ENCODE measurements around the gene ADGRG6.
"Not testable (repeated sequence)": the region's sequence is repeated elsewhere in the genome, so short reads cannot be mapped to it uniquely, and the experiment has no call there.

The ADGRG6 gene

DNA sequence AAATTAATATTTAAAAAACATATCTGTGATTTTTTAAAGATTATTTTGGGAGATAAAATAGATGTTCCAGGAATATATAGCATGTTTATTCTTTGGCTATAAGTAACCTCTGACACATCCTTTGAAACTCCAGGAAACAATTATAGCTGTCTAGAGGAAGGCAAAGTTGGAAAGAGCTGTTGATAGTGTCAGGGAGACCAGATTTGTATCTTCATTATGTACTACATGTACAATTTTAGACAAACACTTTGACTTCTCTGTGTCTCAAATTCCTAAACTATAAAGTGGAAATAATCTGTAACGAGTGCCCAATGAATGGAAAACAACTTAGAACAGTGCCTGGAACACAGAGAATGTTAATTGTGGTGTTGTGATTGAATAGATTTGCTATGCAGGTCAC lies 25.6 kb upstream of the ADGRG6 start:
- Histone ChIP-seq H3K36me3 (ENCODE audit: control insufficient read depth, insufficient read depth, low read length) (no peaks in the 10 kb centered on the region), H3K4me1 (ENCODE audit: control insufficient read depth, insufficient read depth, low read length) (no peaks in the 10 kb centered on the region), H3K9ac (ENCODE audit: low read depth, low read length) (no peak overlapping the region), H3K4me3 (ENCODE audit: low read depth, low read length) (no peak overlapping the region), H3K27me3 (ENCODE audit: control insufficient read depth, insufficient read depth, low read length) (no peaks in the 10 kb centered on the region), H3K9me3 (ENCODE audit: control insufficient read depth, insufficient read depth, low read length) (no peaks in the 10 kb centered on the region)

DNA sequence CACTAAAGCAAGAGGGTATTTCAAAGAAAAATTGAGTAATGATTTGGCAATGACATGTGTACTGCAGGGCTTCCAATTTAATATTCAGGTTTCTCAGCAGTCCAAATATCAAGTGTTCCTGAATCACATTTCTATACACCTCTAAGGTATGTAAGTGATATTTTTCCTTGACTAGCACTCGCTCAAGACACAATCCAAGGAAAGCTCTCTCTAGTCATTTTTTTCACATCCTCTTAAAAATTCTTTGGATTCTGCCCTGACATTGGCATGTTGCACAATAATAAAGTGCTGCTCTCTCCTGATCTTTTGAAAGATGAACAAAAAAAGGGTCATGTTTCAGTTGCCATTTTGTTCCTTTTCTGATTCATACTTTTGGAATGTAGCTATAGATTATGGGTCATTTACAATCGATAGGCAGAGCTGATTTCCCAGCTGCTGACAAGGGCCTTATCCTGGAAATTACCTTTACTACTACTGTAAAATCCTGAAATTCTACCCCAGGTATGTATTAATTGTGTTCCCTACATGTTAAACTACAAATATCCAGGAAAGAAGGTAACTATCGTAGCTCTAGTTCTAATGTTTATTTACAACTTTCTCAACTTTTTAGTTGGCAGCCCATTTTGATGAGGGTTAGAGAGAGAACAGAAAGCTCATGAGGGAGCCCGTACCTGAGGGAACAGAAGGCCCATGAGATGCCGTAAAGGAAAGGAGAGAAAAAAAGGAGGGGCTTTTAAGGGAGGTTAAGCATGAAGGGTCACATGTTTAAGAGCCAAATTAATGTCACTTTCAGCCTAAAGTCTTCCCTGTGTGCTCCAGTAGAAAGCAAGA lies 22.2 kb upstream of the ADGRG6 start:
- H3K27me3 ChIP-seq (ENCODE audit: control insufficient read depth, insufficient read depth, low read length): no peaks in the 10 kb centered on the region

DNA sequence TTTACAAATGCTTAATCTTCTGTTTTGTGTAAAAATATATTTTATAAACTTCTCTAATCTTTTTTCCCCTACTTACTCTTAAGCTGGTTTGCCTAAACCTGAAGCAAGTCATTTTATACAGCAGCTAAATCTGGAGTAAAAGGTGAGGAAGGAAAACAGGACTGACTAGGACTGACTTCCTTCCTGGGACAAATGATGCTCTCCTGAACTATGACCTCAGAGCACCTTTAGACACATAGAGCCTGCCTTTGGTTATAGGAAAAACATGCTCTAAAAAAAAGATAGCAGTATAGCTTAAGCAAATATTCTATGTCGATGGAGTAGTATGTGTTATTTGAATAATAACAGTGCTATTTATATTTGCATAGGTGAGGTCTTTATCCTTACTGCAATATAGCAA lies 21.5 kb upstream of the ADGRG6 start:
- Histone ChIP-seq H3K27me3 (ENCODE audit: control insufficient read depth, insufficient read depth, low read length) (no peaks in the 10 kb centered on the region), H3K9ac (ENCODE audit: low read depth, low read length) (no peak overlapping the region), H3K4me1 (ENCODE audit: control insufficient read depth, insufficient read depth, low read length) (no peaks in the 10 kb centered on the region), H3K36me3 (ENCODE audit: control insufficient read depth, insufficient read depth, low read length) (no peaks in the 10 kb centered on the region), H3K9me3 (ENCODE audit: control insufficient read depth, insufficient read depth, low read length) (no peaks in the 10 kb centered on the region), H3K4me3 (ENCODE audit: low read depth, low read length) (no peak overlapping the region)

More for the DNA sequence above, 22.2 kb upstream of the ADGRG6 start:
- Histone ChIP-seq H3K9me3 (ENCODE audit: control insufficient read depth, insufficient read depth, low read length) (no peaks in the 10 kb centered on the region), H3K4me1 (ENCODE audit: control insufficient read depth, insufficient read depth, low read length) (no peaks in the 10 kb centered on the region), H3K36me3 (ENCODE audit: control insufficient read depth, insufficient read depth, low read length) (no peaks in the 10 kb centered on the region), H3K4me3 (ENCODE audit: low read depth, low read length) (no peak overlapping the region), H3K9ac (ENCODE audit: low read depth, low read length) (no peak overlapping the region)

DNA sequence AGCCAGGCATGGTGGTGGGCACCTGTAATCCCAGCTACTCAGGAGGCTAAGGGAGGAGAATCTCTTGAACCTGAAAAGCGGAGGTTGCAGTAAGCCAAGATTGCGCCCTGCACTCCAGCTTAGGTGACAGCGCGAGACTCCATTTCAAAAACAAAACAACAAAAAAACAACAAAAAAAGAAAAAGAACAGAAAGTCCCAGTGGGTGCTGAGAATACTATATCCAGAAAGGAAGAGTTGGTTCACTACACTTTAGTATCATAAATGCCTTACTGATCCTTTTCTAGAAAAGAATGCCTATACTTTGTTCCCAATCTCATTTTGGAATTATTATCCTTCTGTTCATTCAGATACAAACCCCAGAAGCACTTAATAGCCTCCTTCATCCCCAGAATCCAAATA lies 20.9 kb upstream of the ADGRG6 start:
- Histone ChIP-seq H3K4me3 (ENCODE audit: low read depth, low read length) (no peak overlapping the region), H3K27me3 (ENCODE audit: control insufficient read depth, insufficient read depth, low read length) (no peaks in the 10 kb centered on the region), H3K9me3 (ENCODE audit: control insufficient read depth, insufficient read depth, low read length) (no peaks in the 10 kb centered on the region), H3K4me1 (ENCODE audit: control insufficient read depth, insufficient read depth, low read length) (no peaks in the 10 kb centered on the region), H3K36me3 (ENCODE audit: control insufficient read depth, insufficient read depth, low read length) (no peaks in the 10 kb centered on the region), H3K9ac (ENCODE audit: low read depth, low read length) (no peak overlapping the region)

DNA sequence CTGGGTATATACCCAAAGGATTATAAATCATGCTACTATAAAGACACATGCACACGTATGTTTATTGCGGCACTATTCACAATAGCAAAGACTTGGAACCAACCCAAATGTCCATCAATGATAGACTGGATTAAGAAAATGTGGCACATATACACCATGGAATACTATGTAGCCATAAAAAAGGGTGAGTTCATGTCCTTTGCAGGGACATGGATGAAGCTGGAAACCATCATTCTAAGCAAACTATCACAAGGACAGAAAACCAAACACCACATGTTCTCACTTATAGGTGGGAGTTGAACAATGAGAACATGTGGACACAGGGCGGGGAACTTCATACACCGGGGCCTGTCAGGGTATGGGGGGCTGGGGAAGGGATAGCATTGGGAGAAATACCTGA lies 18.7 kb upstream of the ADGRG6 start:
- not testable (repeated sequence) for H3K9me3 ChIP-seq (ENCODE audit: control insufficient read depth, insufficient read depth, low read length); H3K9ac ChIP-seq (ENCODE audit: low read depth, low read length); H3K36me3 ChIP-seq (ENCODE audit: control insufficient read depth, insufficient read depth, low read length); H3K4me3 ChIP-seq (ENCODE audit: low read depth, low read length); H3K4me1 ChIP-seq (ENCODE audit: control insufficient read depth, insufficient read depth, low read length); H3K27me3 ChIP-seq (ENCODE audit: control insufficient read depth, insufficient read depth, low read length)

DNA sequence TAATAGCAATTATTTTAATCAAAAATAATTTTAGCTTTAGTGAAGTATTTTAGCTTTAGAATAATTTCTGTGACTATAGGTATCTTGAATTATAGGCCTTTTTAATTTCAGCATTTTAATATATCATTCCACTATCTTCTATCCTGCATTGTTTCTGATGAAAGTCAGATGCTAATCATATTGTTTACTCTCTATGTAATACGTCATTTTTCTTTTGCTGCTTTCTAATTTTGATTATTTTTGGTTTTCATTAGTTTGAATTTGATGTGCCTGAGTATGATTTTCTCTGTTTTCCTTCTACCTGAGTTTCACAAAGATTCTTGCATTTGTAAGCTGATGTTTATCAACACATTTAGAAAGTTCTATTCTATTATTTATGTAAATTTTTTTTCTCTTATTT lies 17.4 kb upstream of the ADGRG6 start:
- H3K9me3 ChIP-seq (ENCODE audit: control insufficient read depth, insufficient read depth, low read length): no peaks in the 10 kb centered on the region
- no peak overlapping the region for H3K9ac ChIP-seq (ENCODE audit: low read depth, low read length)
- H3K4me3 ChIP-seq (ENCODE audit: low read depth, low read length): no peak overlapping the region
- H3K36me3 ChIP-seq (ENCODE audit: control insufficient read depth, insufficient read depth, low read length): no peaks in the 10 kb centered on the region
- no peaks in the 10 kb centered on the region for H3K27me3 ChIP-seq (ENCODE audit: control insufficient read depth, insufficient read depth, low read length)
- no peaks in the 10 kb centered on the region for H3K4me1 ChIP-seq (ENCODE audit: control insufficient read depth, insufficient read depth, low read length)

DNA sequence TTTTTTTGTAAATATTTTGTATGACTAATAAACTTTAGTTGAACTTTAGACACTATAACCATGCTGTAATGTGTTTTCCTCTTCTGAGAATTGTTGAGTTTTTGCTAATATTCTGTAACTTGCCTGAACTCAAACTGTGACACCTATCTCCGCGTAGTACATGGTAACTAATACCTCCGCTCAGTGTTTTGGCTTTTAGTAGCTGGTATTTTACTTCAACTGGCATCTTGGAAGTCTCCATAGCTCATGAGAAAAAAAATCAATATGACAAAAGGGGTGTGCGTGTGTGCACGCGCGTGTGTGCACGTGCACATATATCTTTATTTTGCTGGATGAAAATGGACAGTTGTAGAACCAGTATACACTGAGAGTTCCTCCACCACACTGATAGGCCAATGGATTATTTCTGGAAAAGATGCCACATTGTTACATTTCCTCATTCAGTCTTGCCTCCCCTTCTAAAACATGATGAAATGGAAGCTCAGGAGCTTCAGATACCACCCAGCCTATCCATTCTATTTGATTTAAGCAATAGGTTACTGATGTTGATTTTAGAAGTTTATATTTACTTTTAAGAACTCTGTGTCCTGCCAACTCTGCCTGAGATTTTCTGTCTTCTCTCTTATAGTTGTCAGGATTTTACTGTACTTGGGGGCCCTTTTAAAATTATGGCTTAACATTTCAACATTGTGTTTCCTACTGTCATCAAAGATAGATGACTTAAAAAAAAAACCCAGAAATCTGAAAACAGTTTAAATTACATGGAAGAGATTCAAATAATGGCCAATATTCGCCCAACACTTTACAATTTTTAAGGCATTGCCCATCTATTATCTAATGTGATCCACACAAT lies 16.3 kb upstream of the ADGRG6 start:
- Histone ChIP-seq H3K9me3 (ENCODE audit: control insufficient read depth, insufficient read depth, low read length) (no peaks in the 10 kb centered on the region), H3K9ac (ENCODE audit: low read depth, low read length) (no peak overlapping the region), H3K4me3 (ENCODE audit: low read depth, low read length) (no peak overlapping the region), H3K27me3 (ENCODE audit: control insufficient read depth, insufficient read depth, low read length) (no peaks in the 10 kb centered on the region), H3K4me1 (ENCODE audit: control insufficient read depth, insufficient read depth, low read length) (no peaks in the 10 kb centered on the region), H3K36me3 (ENCODE audit: control insufficient read depth, insufficient read depth, low read length) (no peaks in the 10 kb centered on the region)

DNA sequence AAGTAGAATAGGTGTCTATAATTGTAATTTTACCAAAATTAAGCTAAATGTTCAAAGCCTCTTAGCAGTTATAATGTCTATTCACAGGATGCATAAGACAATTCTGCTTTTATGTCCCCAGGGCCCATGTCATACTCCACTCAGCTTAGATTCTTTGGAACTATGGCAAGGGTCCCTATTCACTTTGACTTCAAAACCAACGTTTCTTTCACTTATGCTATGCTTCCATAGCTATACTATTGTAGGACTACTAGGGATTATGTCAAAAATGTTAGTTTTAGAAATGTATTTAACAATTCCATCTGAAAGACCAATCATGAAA lies 15.8 kb upstream of the ADGRG6 start:
- Histone ChIP-seq H3K27me3 (ENCODE audit: control insufficient read depth, insufficient read depth, low read length) (no peaks in the 10 kb centered on the region), H3K4me3 (ENCODE audit: low read depth, low read length) (no peak overlapping the region), H3K9ac (ENCODE audit: low read depth, low read length) (no peak overlapping the region), H3K4me1 (ENCODE audit: control insufficient read depth, insufficient read depth, low read length) (no peaks in the 10 kb centered on the region), H3K36me3 (ENCODE audit: control insufficient read depth, insufficient read depth, low read length) (no peaks in the 10 kb centered on the region), H3K9me3 (ENCODE audit: control insufficient read depth, insufficient read depth, low read length) (no peaks in the 10 kb centered on the region)

DNA sequence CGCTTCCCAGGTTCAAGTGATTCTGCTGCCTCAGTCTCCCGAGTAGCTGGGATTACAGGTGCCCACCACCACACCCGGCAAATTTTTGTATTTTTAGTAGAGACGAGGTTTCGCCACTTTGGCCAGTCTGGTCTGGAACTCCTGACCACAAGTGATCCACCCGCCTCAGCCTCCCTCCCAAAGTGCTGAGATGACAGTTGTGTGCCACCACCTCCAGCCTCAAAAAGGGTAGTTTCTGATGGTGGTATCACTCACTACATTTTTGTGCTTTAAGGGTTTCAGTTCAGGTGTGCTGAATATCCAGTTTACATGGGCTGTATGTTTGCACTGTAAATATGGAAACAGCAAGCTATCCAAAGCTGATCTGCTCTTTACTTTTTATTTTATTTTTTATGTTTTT lies 12.1 kb upstream of the ADGRG6 start:
- Histone ChIP-seq H3K27me3 (ENCODE audit: control insufficient read depth, insufficient read depth, low read length) (no peaks in the 10 kb centered on the region), H3K4me1 (ENCODE audit: control insufficient read depth, insufficient read depth, low read length) (no peaks in the 10 kb centered on the region), H3K9ac (ENCODE audit: low read depth, low read length) (no peak overlapping the region), H3K9me3 (ENCODE audit: control insufficient read depth, insufficient read depth, low read length) (no peaks in the 10 kb centered on the region), H3K36me3 (ENCODE audit: control insufficient read depth, insufficient read depth, low read length) (no peaks in the 10 kb centered on the region), H3K4me3 (ENCODE audit: low read depth, low read length) (no peak overlapping the region)

DNA sequence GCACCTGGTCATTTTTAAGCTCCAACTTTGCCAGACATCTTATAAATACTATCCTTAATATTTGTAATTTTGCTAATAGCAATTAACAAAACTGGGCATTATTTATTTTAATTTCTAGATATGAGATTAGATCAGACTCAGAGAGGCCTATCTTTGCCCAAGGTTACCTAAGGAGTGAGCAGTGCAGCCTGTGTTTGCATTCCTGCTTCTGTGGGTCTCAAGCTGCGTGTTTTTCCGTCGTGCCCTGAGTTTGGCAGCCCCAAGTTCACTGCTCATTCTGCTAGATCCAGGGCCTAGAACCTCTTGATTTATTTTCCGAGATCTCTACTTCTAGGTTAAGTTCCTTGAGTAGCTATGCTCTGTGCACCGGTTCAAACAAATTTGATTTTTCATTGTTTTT lies 11.0 kb upstream of the ADGRG6 start:
- Histone ChIP-seq H3K9ac (ENCODE audit: low read depth, low read length) (no peak overlapping the region), H3K27me3 (ENCODE audit: control insufficient read depth, insufficient read depth, low read length) (no peaks in the 10 kb centered on the region), H3K36me3 (ENCODE audit: control insufficient read depth, insufficient read depth, low read length) (no peaks in the 10 kb centered on the region), H3K4me1 (ENCODE audit: control insufficient read depth, insufficient read depth, low read length) (no peaks in the 10 kb centered on the region), H3K4me3 (ENCODE audit: low read depth, low read length) (no peak overlapping the region), H3K9me3 (ENCODE audit: control insufficient read depth, insufficient read depth, low read length) (no peaks in the 10 kb centered on the region)

DNA sequence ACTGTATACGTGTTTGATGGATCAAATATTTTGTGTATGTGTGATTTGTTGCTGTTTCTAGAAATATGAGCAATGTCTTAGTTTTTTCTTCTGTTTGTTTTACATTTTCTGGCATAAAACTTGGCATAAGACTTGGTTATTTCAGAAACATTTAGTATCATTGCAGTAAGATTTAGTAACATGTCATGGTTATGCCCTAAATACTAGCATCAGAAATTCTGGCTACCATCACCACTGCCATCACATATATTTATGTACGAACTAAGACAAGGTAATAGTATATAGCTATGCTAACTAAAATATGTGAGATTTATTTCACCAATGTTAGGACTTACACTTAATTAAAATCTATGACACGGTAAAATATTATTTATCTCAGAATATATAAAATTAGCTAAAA lies 10.3 kb upstream of the ADGRG6 start:
- H3K9ac ChIP-seq (ENCODE audit: low read depth, low read length): no peak overlapping the region
- H3K9me3 ChIP-seq (ENCODE audit: control insufficient read depth, insufficient read depth, low read length): no peaks in the 10 kb centered on the region
- H3K27me3 ChIP-seq (ENCODE audit: control insufficient read depth, insufficient read depth, low read length): no peaks in the 10 kb centered on the region
- no peaks in the 10 kb centered on the region for H3K4me1 ChIP-seq (ENCODE audit: control insufficient read depth, insufficient read depth, low read length)
- H3K4me3 ChIP-seq (ENCODE audit: low read depth, low read length): no peak overlapping the region
- H3K36me3 ChIP-seq (ENCODE audit: control insufficient read depth, insufficient read depth, low read length): no peaks in the 10 kb centered on the region

Measured in iPS-15b (cell line).